Activated naive CD4-positive, alpha-beta T cell treated with anti-CD3 and anti-CD28 coated beads for 36 hours (primary cell): ENCODE data around the gene PSMD11. TPM values are rescaled to one million over a fixed set of nuclear protein-coding genes. Genes with fewer than 3 reads are reported as not detected.
"Not testable (repeated sequence)": the region's sequence is repeated elsewhere in the genome, so short reads cannot be mapped to it uniquely, and the experiment has no call there.

ENCODE experiments used
- CTCF ChIA-PET: fragments of 350-600 bp; sonication (Branson Sonifier 250); formaldehyde crosslinking; loops from one replicate; lab custom pipeline; 2021; ENCODE audit warnings: antibody characterized with exemption; lab: Charles Lee
- DNase-seq: peaks from one replicate; pipeline ENCODE4 v3.0.0-alpha.2; 2020
- H3K27ac Mint-ChIP-seq: one replicate; pipeline ENCODE4 v1.8.0; 2021; ENCODE audit warnings: mild to moderate bottlenecking, mixed read lengths
- H3K27me3 Mint-ChIP-seq: one replicate; pipeline ENCODE4 v1.8.0; 2021; ENCODE audit warnings: low read depth, mixed read lengths
- H3K36me3 Mint-ChIP-seq: one replicate; pipeline ENCODE4 v1.8.0; 2021; ENCODE audit warnings: low read depth, mixed read lengths
- H3K4me1 Mint-ChIP-seq: one replicate; pipeline ENCODE4 v1.8.0; 2021; ENCODE audit warnings: low read depth, mixed read lengths
- H3K4me3 Mint-ChIP-seq: one replicate; pipeline ENCODE4 v1.8.0; 2021; ENCODE audit warnings: mild to moderate bottlenecking, moderate library complexity, mixed read lengths
- H3K9me3 Mint-ChIP-seq: one replicate; pipeline ENCODE4 v1.8.0; 2021; ENCODE audit warnings: mixed read lengths
- intact Hi-C: fragments of 100-400 bp; cut with micrococcal nuclease; formaldehyde crosslinking; loops from one replicate; pipeline ENCODE4 v1.15.1; 2023
- total RNA-seq, 2 experiments: library from RNA; stranded (reverse); gene quantifications; one replicate each; pipeline ENCODE4 v1.2.3, GENCODE V29; 2021

PSMD11 gene
- total RNA-seq, 2 experiments from 2014 or later = 132 to 145 TPM

GRCh38 chr17:32446949-32447348 lies 2.6 kb downstream of the PSMD11 start:
- Mint-ChIP-seq H3K4me1 (peaks cover 36% of the 10 kb centered on the region), H3K36me3 (peaks cover 39% of the 10 kb centered on the region), H3K27ac (no peak overlapping the region)

GRCh38 chr17:32449963-32450362 lies 5.7 kb downstream of the PSMD11 start:
- CTCF ChIA-PET = interaction anchor here (0.7 to 1.9 kb wide), 2 partner anchors 34 to 74 kb away, joined by 3 to 4 read pairs; no protein-coding TSS in a partner anchor
- no peak overlapping the region for H3K27ac Mint-ChIP-seq
- peaks cover 43% of the 10 kb centered on the region for H3K4me1 Mint-ChIP-seq
- no peaks in the 10 kb centered on the region for H3K27me3 Mint-ChIP-seq
- H3K4me3 Mint-ChIP-seq = no peak overlapping the region
- intact Hi-C loops = no loop called here
- H3K9me3 Mint-ChIP-seq = no peaks in the 10 kb centered on the region
- H3K36me3 Mint-ChIP-seq = peaks cover 60% of the 10 kb centered on the region
- no peak for DNase-seq

More at GRCh38 chr17:32446949-32447348, 2.6 kb downstream of the PSMD11 start:
- CTCF ChIA-PET = interaction anchor here (0.6 to 7.9 kb wide), 5 partner anchors 9 to 193 kb away, joined by 3 to 96 read pairs (median 5); no protein-coding TSS in a partner anchor
- H3K27me3 Mint-ChIP-seq = peaks cover 5% of the 10 kb centered on the region
- intact Hi-C loops = no loop called here
- DNase-seq = no peak
- no peak overlapping the region for H3K4me3 Mint-ChIP-seq
- no peaks in the 10 kb centered on the region for H3K9me3 Mint-ChIP-seq

GRCh38 chr17:32450379-32450778 lies 6.1 kb downstream of the PSMD11 start:
- H3K4me1 Mint-ChIP-seq = peaks cover 45% of the 10 kb centered on the region
- CTCF ChIA-PET = interaction anchor here (0.9 kb wide), 1 partner anchor 11 kb away, joined by 3 read pairs; no protein-coding TSS in a partner anchor
- peaks cover 61% of the 10 kb centered on the region for H3K36me3 Mint-ChIP-seq
- intact Hi-C loops, DNase-seq, H3K27me3 Mint-ChIP-seq, H3K9me3 Mint-ChIP-seq, H3K4me3 Mint-ChIP-seq: not testable (repeated sequence)
- peak overlapping the region; percentile 34 for H3K27ac Mint-ChIP-seq

- H3K36me3 Mint-ChIP-seq = peaks cover 56% of the 10 kb centered on the region
- CTCF ChIA-PET = no interaction called here
Measured at GRCh38 chr17:32451879-32452278, 7.6 kb downstream of the PSMD11 start.

GRCh38 chr17:32452281-32452680 lies 8.0 kb downstream of the PSMD11 start:
- Mint-ChIP-seq H3K27ac (no peak overlapping the region), H3K4me1 (peaks cover 33% of the 10 kb centered on the region), H3K36me3 (peaks cover 56% of the 10 kb centered on the region), H3K27me3 (no peaks in the 10 kb centered on the region), H3K4me3 (no peak overlapping the region), H3K9me3 (no peaks in the 10 kb centered on the region)
- no peak for DNase-seq
- intact Hi-C loops = no loop called here
- CTCF ChIA-PET = interaction anchor here (1.2 kb wide), 1 partner anchor 9 kb away, joined by 5 read pairs; no protein-coding TSS in a partner anchor

More at GRCh38 chr17:32451879-32452278, 7.6 kb downstream of the PSMD11 start:
- Mint-ChIP-seq H3K27me3 (no peaks in the 10 kb centered on the region), H3K4me1 (peaks cover 33% of the 10 kb centered on the region), H3K27ac (no peak overlapping the region), H3K9me3 (no peaks in the 10 kb centered on the region), H3K4me3 (no peak overlapping the region)
- intact Hi-C loops = no loop called here
- no peak for DNase-seq

GRCh38 chr17:32453370-32453769 lies 9.1 kb downstream of the PSMD11 start:
- H3K9me3 Mint-ChIP-seq = no peaks in the 10 kb centered on the region
- intact Hi-C loops = no loop called here
- CTCF ChIA-PET = interaction anchor here (1.0 to 1.2 kb wide), 2 partner anchors 8 to 31 kb away, joined by 4 to 5 read pairs; no protein-coding TSS in a partner anchor
- no peak for DNase-seq
- no peak overlapping the region for H3K4me3 Mint-ChIP-seq
- no peak overlapping the region for H3K27ac Mint-ChIP-seq
- peaks cover 40% of the 10 kb centered on the region for H3K4me1 Mint-ChIP-seq
- H3K27me3 Mint-ChIP-seq = no peaks in the 10 kb centered on the region
- H3K36me3 Mint-ChIP-seq = peaks cover 62% of the 10 kb centered on the region

- CTCF ChIA-PET = interaction anchor here (1.1 kb wide), 1 partner anchor 14 kb away, joined by 3 read pairs; the partner anchor contains the start of gene PSMD11
- H3K36me3 Mint-ChIP-seq = peaks cover 70% of the 10 kb centered on the region
- H3K27me3 Mint-ChIP-seq = no peaks in the 10 kb centered on the region
- DNase-seq = no peak
- H3K27ac Mint-ChIP-seq = peak overlapping the region; percentile 64
- no peak overlapping the region for H3K4me3 Mint-ChIP-seq
- H3K4me1 Mint-ChIP-seq = peaks cover 46% of the 10 kb centered on the region
- intact Hi-C loops = no loop called here
- H3K9me3 Mint-ChIP-seq = no peaks in the 10 kb centered on the region
Measured at GRCh38 chr17:32458371-32458770, 14.1 kb downstream of the PSMD11 start.

GRCh38 chr17:32460054-32460453 lies 15.7 kb downstream of the PSMD11 start:
- Mint-ChIP-seq H3K27me3 (no peaks in the 10 kb centered on the region), H3K36me3 (peaks cover 64% of the 10 kb centered on the region), H3K4me1 (peaks cover 44% of the 10 kb centered on the region), H3K27ac (peak overlapping the region; percentile 76), H3K4me3 (no peak overlapping the region), H3K9me3 (no peaks in the 10 kb centered on the region)
- intact Hi-C loops = loop anchor here (2.0 to 5.0 kb wide), 3 partner anchors 65 to 417 kb away; partner anchors contain the start of gene MYO1D
- no peak for DNase-seq
- CTCF ChIA-PET = interaction anchor here (0.8 to 5.7 kb wide), 5 partner anchors 12 to 297 kb away, joined by 3 to 96 read pairs (median 9); partner anchors contain the start of gene PSMD11

GRCh38 chr17:32461498-32461852 lies 17.2 kb downstream of the PSMD11 start:
- peaks cover 62% of the 10 kb centered on the region for H3K36me3 Mint-ChIP-seq
- CTCF ChIA-PET = interaction anchor here (0.6 to 5.7 kb wide), 30 partner anchors 9 to 1289 kb away, joined by 3 to 96 read pairs (median 4); partner anchors contain the start of genes MYO1D and PSMD11
- H3K4me1 Mint-ChIP-seq = peaks cover 42% of the 10 kb centered on the region
- intact Hi-C loops = loop anchor here (1.0 to 5.0 kb wide), 4 partner anchors 17 to 416 kb away; partner anchors contain the start of genes MYO1D and PSMD11
- no peak overlapping the region for H3K4me3 Mint-ChIP-seq
- H3K27me3 Mint-ChIP-seq = no peaks in the 10 kb centered on the region
- H3K27ac Mint-ChIP-seq = peak overlapping the region; percentile 72
- H3K9me3 Mint-ChIP-seq = no peaks in the 10 kb centered on the region
- DNase-seq = no peak

GRCh38 chr17:32461853-32462617 lies 17.7 kb downstream of the PSMD11 start:
- no peaks in the 10 kb centered on the region for H3K9me3 Mint-ChIP-seq
- H3K27ac Mint-ChIP-seq = peak overlapping the region; percentile 72
- intact Hi-C loops = loop anchor here (1.0 to 5.0 kb wide), 7 partner anchors 18 to 415 kb away; partner anchors contain the start of genes MYO1D and PSMD11
- no peak overlapping the region for H3K4me3 Mint-ChIP-seq
- H3K4me1 Mint-ChIP-seq = peaks cover 37% of the 10 kb centered on the region
- peaks cover 58% of the 10 kb centered on the region for H3K36me3 Mint-ChIP-seq
- CTCF ChIA-PET = interaction anchor here (0.6 to 5.7 kb wide), 49 partner anchors 8 to 1289 kb away, joined by 3 to 96 read pairs (median 4); partner anchors contain the start of genes CDK5R1, MYO1D and PSMD11
- no peaks in the 10 kb centered on the region for H3K27me3 Mint-ChIP-seq
- peak; percentile 83 for DNase-seq

- peaks cover 27% of the 10 kb centered on the region for H3K4me1 Mint-ChIP-seq
- intact Hi-C loops = loop anchor here (5.0 kb wide), 2 partner anchors 211 to 414 kb away; partner anchors contain the start of gene MYO1D
- no peak for DNase-seq
- CTCF ChIA-PET = interaction anchor here (0.6 to 5.7 kb wide), 25 partner anchors 9 to 445 kb away, joined by 3 to 96 read pairs (median 5); partner anchors contain the start of genes CDK5R1, MYO1D and PSMD11
- no peak overlapping the region for H3K4me3 Mint-ChIP-seq
- no peaks in the 10 kb centered on the region for H3K27me3 Mint-ChIP-seq
- no peak overlapping the region for H3K27ac Mint-ChIP-seq
- H3K9me3 Mint-ChIP-seq = no peaks in the 10 kb centered on the region
- H3K36me3 Mint-ChIP-seq = peaks cover 55% of the 10 kb centered on the region
Measured at GRCh38 chr17:32463304-32463703, 19.0 kb downstream of the PSMD11 start.

- Mint-ChIP-seq H3K4me1 (peaks cover 18% of the 10 kb centered on the region), H3K36me3 (peaks cover 57% of the 10 kb centered on the region), H3K4me3 (no peak overlapping the region), H3K27me3 (no peaks in the 10 kb centered on the region), H3K27ac (no peak overlapping the region), H3K9me3 (no peaks in the 10 kb centered on the region)
- intact Hi-C loops = loop anchor here (5.0 kb wide), 2 partner anchors 212 to 413 kb away; partner anchors contain the start of gene MYO1D
- no peak for DNase-seq
- CTCF ChIA-PET = interaction anchor here (0.9 to 5.7 kb wide), 5 partner anchors 19 to 293 kb away, joined by 3 to 96 read pairs (median 18); partner anchors contain the start of gene PSMD11
Measured at GRCh38 chr17:32464374-32464773, 20.1 kb downstream of the PSMD11 start.
